SK-MEL-5 (cell line): ENCODE results near the gene COL4A2. TPM values are rescaled to one million over a fixed set of nuclear protein-coding genes. Genes with fewer than 3 reads are reported as not detected.

Source experiments
- DNase-seq: peaks from one replicate; pipeline ENCODE4 v3.0.0-alpha.2; 2016; ENCODE audit warnings: low read depth, low spot score
- in situ Hi-C: cut with HindIII; loops from 2 replicates; pipeline ENCODE4 v1.10.0; 2016; ENCODE audit warnings: low sequenced_read_pairs, high pct_unique_total_duplicates, low pct_unique_long_range_greater_than_20kb
- total RNA-seq: library from RNA; depleted of rRNA; stranded (reverse); fragments of >200 nt; shearing (Covaris generic); gene quantifications from 2 replicates; pipeline ENCODE4 v1.2.3, GENCODE V29; 2014

COL4A2 gene
- total RNA-seq, 1 experiment from 2014 or later = 23.4 TPM

GRCh38 chr13:110284779-110285484 is 22.2 kb upstream of the COL4A2 start:
- no peak for DNase-seq
- in situ Hi-C loops = no loop called here

GRCh38 chr13:110285991-110286832 is 20.9 kb upstream of the COL4A2 start:
- in situ Hi-C loops = no loop called here
- no peak for DNase-seq

GRCh38 chr13:110286833-110287819 is 20.0 kb upstream of the COL4A2 start:
- in situ Hi-C loops = no loop called here
- no peak for DNase-seq

GRCh38 chr13:110289174-110289573 is 17.9 kb upstream of the COL4A2 start:
- DNase-seq = no peak
- in situ Hi-C loops = no loop called here

GRCh38 chr13:110289661-110290060 is 17.4 kb upstream of the COL4A2 start:
- no peak for DNase-seq
- in situ Hi-C loops = no loop called here

GRCh38 chr13:110290153-110290552 is 16.9 kb upstream of the COL4A2 start:
- DNase-seq = no peak
- in situ Hi-C loops = no loop called here

- in situ Hi-C loops = no loop called here
- no peak for DNase-seq
Measured at GRCh38 chr13:110290826-110291225, 16.3 kb upstream of the COL4A2 start.

GRCh38 chr13:110291286-110291685 is 15.8 kb upstream of the COL4A2 start:
- DNase-seq = no peak
- in situ Hi-C loops = no loop called here

- in situ Hi-C loops = no loop called here
Measured at GRCh38 chr13:110293037-110293436, 14.0 kb upstream of the COL4A2 start.

GRCh38 chr13:110293649-110294048 is 13.4 kb upstream of the COL4A2 start:
- no peak for DNase-seq
- in situ Hi-C loops = no loop called here

More at GRCh38 chr13:110293037-110293436, 14.0 kb upstream of the COL4A2 start:
- no peak for DNase-seq

- in situ Hi-C loops = no loop called here
- no peak for DNase-seq
Measured at GRCh38 chr13:110294146-110294545, 12.9 kb upstream of the COL4A2 start.

GRCh38 chr13:110294622-110295021 is 12.5 kb upstream of the COL4A2 start:
- in situ Hi-C loops = no loop called here
- DNase-seq = no peak

- in situ Hi-C loops = no loop called here
Measured at GRCh38 chr13:110297011-110297410, 10.1 kb upstream of the COL4A2 start.

GRCh38 chr13:110297766-110298504 is 9.1 kb upstream of the COL4A2 start:
- in situ Hi-C loops = no loop called here
- DNase-seq = no peak

More at GRCh38 chr13:110297011-110297410, 10.1 kb upstream of the COL4A2 start:
- no peak for DNase-seq

GRCh38 chr13:110298505-110299282 is 8.4 kb upstream of the COL4A2 start:
- DNase-seq = no peak

GRCh38 chr13:110299283-110299840 is 7.7 kb upstream of the COL4A2 start:
- in situ Hi-C loops = no loop called here
- no peak for DNase-seq

More at GRCh38 chr13:110298505-110299282, 8.4 kb upstream of the COL4A2 start:
- in situ Hi-C loops = no loop called here
